Neural cell (in vitro differentiated cells): Measurements from ENCODE around the gene PPP1R14B. TPM values are rescaled to one million over a fixed set of nuclear protein-coding genes. Genes with fewer than 3 reads are reported as not detected.

ENCODE experiments used
- H2AFZ ChIP-seq: fragments of 200-600, 300-800 bp; sonication (generic), shearing (Covaris generic); 2 replicates; pipeline ENCODE4 v1.6.0; 2014; ENCODE audit warnings: low read depth, mild to moderate bottlenecking, antibody characterized with exemption, low read length, moderate library complexity
- H3F3A ChIP-seq: fragments of 200-600 bp; shearing (Covaris generic); 2 replicates; pipeline ENCODE4 v1.6.1; 2016; ENCODE audit warnings: mild to moderate bottlenecking, moderate library complexity, mixed read lengths, antibody characterized with exemption, low read length; ENCODE audit not compliant: insufficient read depth, poor library complexity, severe bottlenecking
- H3K27ac ChIP-seq: fragments of 200-600, 300-800 bp; sonication (generic), shearing (Covaris generic); 2 replicates; pipeline ENCODE4 v1.5.1; 2014; ENCODE audit warnings: mild to moderate bottlenecking, low read length, moderate library complexity
- H3K27me3 ChIP-seq: fragments of 300-800, 200-600 bp; sonication (generic), shearing (Covaris generic); 2 replicates; pipeline ENCODE4 v1.6.0; 2014; ENCODE audit warnings: mild to moderate bottlenecking, low read depth, low read length, moderate library complexity; ENCODE audit not compliant: insufficient read depth
- H3K36me3 ChIP-seq: fragments of 300-800, 200-600 bp; sonication (generic), shearing (Covaris generic); 2 replicates; pipeline ENCODE4 v1.5.1; 2014; ENCODE audit warnings: mild to moderate bottlenecking, antibody characterized with exemption, low read length, moderate library complexity; ENCODE audit not compliant: insufficient read depth
- H3K4me2 ChIP-seq: fragments of 300-800, 200-600 bp; sonication (generic), shearing (Covaris generic); 2 replicates; pipeline ENCODE4 v1.6.0; 2014; ENCODE audit warnings: mild to moderate bottlenecking, low read length
- H3K4me3 ChIP-seq: fragments of 300-800, 200-600 bp; sonication (generic), shearing (Covaris generic); 2 replicates; pipeline ENCODE4 v1.5.1; 2014; ENCODE audit warnings: mild to moderate bottlenecking, low read length, moderate library complexity
- H3K79me2 ChIP-seq: fragments of 200-600 bp; shearing (Covaris generic); replicated peaks from 2 replicates; pipeline ENCODE4 v1.6.0; 2014; ENCODE audit warnings: mild to moderate bottlenecking, low read length, moderate library complexity; ENCODE audit not compliant: insufficient read depth
- H3K9ac ChIP-seq: fragments of 300-800, 200-600 bp; sonication (generic), shearing (Covaris generic); 2 replicates; pipeline ENCODE4 v1.6.1; 2016; ENCODE audit warnings: mild to moderate bottlenecking, low read length, mixed read lengths
- H3K9me2 ChIP-seq: fragments of 200-600 bp; shearing (Covaris generic); 2 replicates; pipeline ENCODE4 v1.6.1; 2016; ENCODE audit warnings: mild to moderate bottlenecking, low read length, mixed read lengths; ENCODE audit not compliant: insufficient read depth
- H3K9me3 ChIP-seq: fragments of 200-600, 300-800 bp; sonication (generic), shearing (Covaris generic); 2 replicates; pipeline ENCODE4 v1.6.1; 2016; ENCODE audit warnings: mild to moderate bottlenecking, mixed run types, low read length, moderate library complexity, mixed read lengths
- H4K20me1 ChIP-seq: fragments of 200-600 bp; shearing (Covaris generic); 2 replicates; pipeline ENCODE4 v1.6.1; 2016; ENCODE audit warnings: mild to moderate bottlenecking, mixed run types; ENCODE audit not compliant: insufficient read depth
- CTCF ChIP-seq: fragments of 450-650 bp; IDR thresholded peaks from 2 replicates; pipeline ENCODE4 v1.5.1; 2014; ENCODE audit warnings: antibody characterized with exemption, mild to moderate bottlenecking, moderate library complexity; ENCODE audit not compliant: poor library complexity, severe bottlenecking
- EP300 ChIP-seq: fragments of 450-650 bp; conservative IDR thresholded peaks from 2 replicates; pipeline ENCODE4 v1.6.1; 2014; ENCODE audit warnings: antibody characterized with exemption, mild to moderate bottlenecking, moderate library complexity; ENCODE audit not compliant: poor library complexity, severe bottlenecking
- EZH2 ChIP-seq: fragments of 200-600, 300-800 bp; shearing (Covaris generic), sonication (generic); IDR thresholded peaks from 2 replicates; pipeline ENCODE4 v1.6.1; 2014; ENCODE audit warnings: antibody characterized with exemption, low read length, borderline replicate concordance, mild to moderate bottlenecking; ENCODE audit not compliant: insufficient read depth, poor library complexity, severe bottlenecking
- MXI1 ChIP-seq: fragments of 450-650 bp; conservative IDR thresholded peaks from 2 replicates; pipeline ENCODE4 v1.6.1; 2014; ENCODE audit warnings: antibody characterized with exemption, mild to moderate bottlenecking; ENCODE audit not compliant: poor library complexity, severe bottlenecking
- POLR2AphosphoS5 ChIP-seq: IDR thresholded peaks from 2 replicates; pipeline ENCODE4 v1.6.1; 2012
- RAD21 ChIP-seq: fragments of 450-650 bp; conservative IDR thresholded peaks from 2 replicates; pipeline ENCODE4 v1.6.1; 2014; ENCODE audit warnings: antibody characterized with exemption, mild to moderate bottlenecking, moderate library complexity
- SMC3 ChIP-seq: fragments of 450-650 bp; conservative IDR thresholded peaks from 2 replicates; pipeline ENCODE4 v1.6.1; 2014; ENCODE audit warnings: antibody characterized with exemption, mild to moderate bottlenecking, moderate library complexity; ENCODE audit not compliant: poor library complexity
- TAF1 ChIP-seq: IDR thresholded peaks from 2 replicates; pipeline ENCODE4 v1.6.1; 2012; ENCODE audit warnings: low read depth
- polyA minus RNA-seq: library from RNA; depleted of rRNA, polyadenylated mRNA; stranded (reverse); fragments of >200 nt; gene quantifications from 2 replicates; pipeline ENCODE4 v1.2.3, GENCODE V29; 2014
- polyA plus RNA-seq: library from polyadenylated mRNA; depleted of rRNA; stranded (reverse); fragments of >200 nt; gene quantifications from 2 replicates; pipeline ENCODE4 v1.2.3, GENCODE V29; 2014
- TF ChIP-seq, protein P1 (sequence below): IDR thresholded peaks from 2 replicates; pipeline ENCODE4 v1.6.1; 2012; ENCODE audit warnings: borderline replicate concordance

The PPP1R14B gene, protein sequence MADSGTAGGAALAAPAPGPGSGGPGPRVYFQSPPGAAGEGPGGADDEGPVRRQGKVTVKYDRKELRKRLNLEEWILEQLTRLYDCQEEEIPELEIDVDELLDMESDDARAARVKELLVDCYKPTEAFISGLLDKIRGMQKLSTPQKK
- polyA plus RNA-seq (400 and 475 TPM in 2 replicates), polyA minus RNA-seq (138 and 181 TPM in 2 replicates)

- H3K36me3 ChIP-seq: no peaks in the 10 kb centered on the region
- H2AFZ ChIP-seq: peak within 1 kb of the TSS; percentile 49
- peaks cover 8% of the 10 kb centered on the region for H3K27me3 ChIP-seq
- H4K20me1 ChIP-seq: no peaks in the 10 kb centered on the region
- H3K9me3 ChIP-seq: no peaks in the 10 kb centered on the region
- H3K27ac ChIP-seq: peak within 1 kb of the TSS; percentile 81
- peak within 1 kb of the TSS; percentile 99 for H3K4me3 ChIP-seq
- H3K9ac ChIP-seq: peak within 1 kb of the TSS; percentile 85
- peaks cover 13% of the 10 kb centered on the region for H3K79me2 ChIP-seq
- no peaks in the 10 kb centered on the region for H3K9me2 ChIP-seq
- peak within 1 kb of the TSS; percentile 89 for H3K4me2 ChIP-seq
- H3F3A ChIP-seq: no peaks in the 10 kb centered on the region
- TF ChIP-seq EZH2: no peak
- peak; percentile 51 for TF ChIP-seq CTCF
- TF ChIP-seq TAF1: peak; percentile 29
- TF ChIP-seq, protein P1, sequence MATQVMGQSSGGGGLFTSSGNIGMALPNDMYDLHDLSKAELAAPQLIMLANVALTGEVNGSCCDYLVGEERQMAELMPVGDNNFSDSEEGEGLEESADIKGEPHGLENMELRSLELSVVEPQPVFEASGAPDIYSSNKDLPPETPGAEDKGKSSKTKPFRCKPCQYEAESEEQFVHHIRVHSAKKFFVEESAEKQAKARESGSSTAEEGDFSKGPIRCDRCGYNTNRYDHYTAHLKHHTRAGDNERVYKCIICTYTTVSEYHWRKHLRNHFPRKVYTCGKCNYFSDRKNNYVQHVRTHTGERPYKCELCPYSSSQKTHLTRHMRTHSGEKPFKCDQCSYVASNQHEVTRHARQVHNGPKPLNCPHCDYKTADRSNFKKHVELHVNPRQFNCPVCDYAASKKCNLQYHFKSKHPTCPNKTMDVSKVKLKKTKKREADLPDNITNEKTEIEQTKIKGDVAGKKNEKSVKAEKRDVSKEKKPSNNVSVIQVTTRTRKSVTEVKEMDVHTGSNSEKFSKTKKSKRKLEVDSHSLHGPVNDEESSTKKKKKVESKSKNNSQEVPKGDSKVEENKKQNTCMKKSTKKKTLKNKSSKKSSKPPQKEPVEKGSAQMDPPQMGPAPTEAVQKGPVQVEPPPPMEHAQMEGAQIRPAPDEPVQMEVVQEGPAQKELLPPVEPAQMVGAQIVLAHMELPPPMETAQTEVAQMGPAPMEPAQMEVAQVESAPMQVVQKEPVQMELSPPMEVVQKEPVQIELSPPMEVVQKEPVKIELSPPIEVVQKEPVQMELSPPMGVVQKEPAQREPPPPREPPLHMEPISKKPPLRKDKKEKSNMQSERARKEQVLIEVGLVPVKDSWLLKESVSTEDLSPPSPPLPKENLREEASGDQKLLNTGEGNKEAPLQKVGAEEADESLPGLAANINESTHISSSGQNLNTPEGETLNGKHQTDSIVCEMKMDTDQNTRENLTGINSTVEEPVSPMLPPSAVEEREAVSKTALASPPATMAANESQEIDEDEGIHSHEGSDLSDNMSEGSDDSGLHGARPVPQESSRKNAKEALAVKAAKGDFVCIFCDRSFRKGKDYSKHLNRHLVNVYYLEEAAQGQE: peak; percentile 19
- peak; percentile 94 for TF ChIP-seq MXI1
- TF ChIP-seq POLR2AphosphoS5: peak; percentile 69
Observed at GRCh38 chr11:64246871-64247728, at the start of gene PPP1R14B. Gene PPP1R14B, minus strand, starts transcription at chr11:64246943. Its CDS starts 270 bp downstream, at chr11:64246673.

DNA sequence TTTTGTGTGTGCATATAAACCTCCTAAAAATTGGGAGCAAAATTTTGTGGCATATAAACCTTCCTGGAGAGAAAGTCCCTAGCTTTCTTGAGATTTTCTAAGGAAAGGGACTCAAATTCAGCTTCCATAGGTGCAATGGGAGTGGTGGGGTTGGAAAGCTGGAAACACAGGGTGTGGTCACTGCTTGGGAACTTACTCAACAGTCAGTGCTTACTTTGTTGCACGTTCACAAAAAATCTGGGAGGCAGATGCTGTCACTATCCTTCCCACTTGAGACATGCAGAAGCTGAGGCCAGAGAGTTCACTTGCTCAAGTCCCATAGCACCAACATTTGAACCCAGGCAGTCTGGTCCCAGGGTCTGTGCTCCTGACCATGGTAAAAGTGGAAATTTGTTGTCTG is 49.5 kb upstream of the PPP1R14B start:
- peaks cover 94% of the 10 kb centered on the region for H3K27me3 ChIP-seq
- H3K36me3 ChIP-seq: no peaks in the 10 kb centered on the region
- H3K4me2 ChIP-seq: no peak overlapping the region
- H3F3A ChIP-seq: no peaks in the 10 kb centered on the region
- TF ChIP-seq EP300 (no peak), SMC3 (no peak), TAF1 (no peak), CTCF (no peak), MXI1 (no peak), POLR2AphosphoS5 (no peak), RAD21 (no peak), EZH2 (no peak)
- TF ChIP-seq, protein P1: no peak
- H3K9me2 ChIP-seq: no peaks in the 10 kb centered on the region
- H4K20me1 ChIP-seq: no peaks in the 10 kb centered on the region
- no peak overlapping the region for H3K4me3 ChIP-seq
- H3K9me3 ChIP-seq: no peaks in the 10 kb centered on the region
- H3K79me2 ChIP-seq: no peaks in the 10 kb centered on the region
- H2AFZ ChIP-seq: no peak overlapping the region
- no peak overlapping the region for H3K27ac ChIP-seq
- no peak overlapping the region for H3K9ac ChIP-seq
